HG03469 (cell line): ENCODE data around the gene PDE2A.
A peak's percentile ranks its signal among the peaks of the same experiment; 100 is the strongest.

Experiments
- ATAC-seq: cut with Tn5 transposase; IDR thresholded peaks from one replicate; pipeline ENCODE4 v1.9.1; 2021; ENCODE audit warnings: mild to moderate bottlenecking, moderate library complexity, moderate number of reproducible peaks; ENCODE audit not compliant: unreplicated experiment

The PDE2A gene

GRCh38 chr11:72685560-72686480 lies 11.6 kb upstream of the PDE2A start:
- no peak for ATAC-seq

- ATAC-seq, result no peak
Measured at GRCh38 chr11:72684236-72684912, 10.2 kb upstream of the PDE2A start.

DNA sequence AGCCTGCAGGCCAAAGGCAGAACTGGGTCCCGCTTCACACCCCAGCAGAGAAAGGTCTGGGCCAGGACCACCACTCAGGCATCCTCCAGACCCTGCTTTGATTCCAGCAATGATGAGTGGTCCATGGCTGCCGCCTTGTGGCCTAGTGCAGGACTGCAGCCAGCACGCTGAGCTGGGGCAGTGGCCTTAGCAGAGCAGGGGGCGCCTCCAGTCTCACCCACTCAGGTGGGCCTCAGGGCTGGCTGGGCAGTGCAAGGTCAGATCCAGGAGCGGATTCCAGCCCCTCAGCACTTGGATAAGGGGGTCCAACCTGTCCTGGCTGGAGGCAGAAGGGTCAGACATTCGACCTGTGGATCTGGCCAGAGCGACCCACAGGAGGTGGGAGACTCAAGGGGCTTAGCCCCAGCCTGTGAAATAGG lies 9.6 kb upstream of the PDE2A start:
- ATAC-seq, result no peak

DNA sequence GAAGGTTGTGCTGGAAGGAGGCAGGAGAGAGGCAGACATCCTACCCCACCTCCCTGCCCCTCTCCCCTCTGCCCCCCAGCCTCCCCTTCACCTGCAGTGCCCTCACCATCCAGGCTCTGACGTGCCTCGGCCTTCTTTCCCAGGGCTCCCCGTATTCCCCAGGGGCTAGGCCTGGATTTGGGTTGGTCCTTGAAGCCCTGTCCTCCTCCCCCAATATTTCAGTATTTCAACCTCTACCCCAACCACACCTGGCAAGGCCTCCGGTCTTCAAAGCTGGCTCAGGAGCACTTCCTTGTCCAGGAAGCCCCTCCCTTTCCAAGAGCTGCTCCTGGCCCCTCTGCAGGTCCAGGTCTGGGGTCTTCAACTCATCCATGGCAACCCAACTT lies 8.6 kb upstream of the PDE2A start:
- ATAC-seq, result no peak

DNA sequence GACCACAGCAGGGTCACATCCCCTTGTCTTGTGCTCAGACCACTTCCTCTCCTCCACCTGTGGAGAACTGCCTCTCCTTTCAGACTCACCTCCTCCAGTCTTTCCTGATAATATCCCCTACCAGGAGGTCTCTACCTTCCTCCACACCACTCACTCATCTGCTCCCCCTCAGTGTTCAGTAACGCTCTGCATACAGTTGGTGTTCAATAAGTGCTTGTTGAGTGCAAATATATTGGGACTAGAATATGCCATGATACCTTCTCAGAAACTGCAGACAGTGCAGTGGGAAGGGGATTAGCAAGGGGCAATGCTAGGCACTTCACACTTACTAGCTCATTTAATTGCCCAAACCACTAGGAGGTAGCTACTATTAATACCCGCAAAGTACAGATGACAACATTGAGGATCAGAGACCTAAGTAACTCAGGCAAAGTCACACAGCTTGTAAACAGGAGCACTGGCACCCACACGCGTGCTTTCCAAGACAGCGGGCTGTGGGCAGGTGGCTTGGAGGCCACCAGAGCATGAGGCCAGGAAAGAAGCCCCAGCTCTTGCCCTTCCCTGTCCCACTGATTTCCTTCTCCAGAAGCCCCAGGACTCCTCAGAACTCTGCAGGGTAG lies 8.1 kb upstream of the PDE2A start:
- ATAC-seq, result no peak

DNA sequence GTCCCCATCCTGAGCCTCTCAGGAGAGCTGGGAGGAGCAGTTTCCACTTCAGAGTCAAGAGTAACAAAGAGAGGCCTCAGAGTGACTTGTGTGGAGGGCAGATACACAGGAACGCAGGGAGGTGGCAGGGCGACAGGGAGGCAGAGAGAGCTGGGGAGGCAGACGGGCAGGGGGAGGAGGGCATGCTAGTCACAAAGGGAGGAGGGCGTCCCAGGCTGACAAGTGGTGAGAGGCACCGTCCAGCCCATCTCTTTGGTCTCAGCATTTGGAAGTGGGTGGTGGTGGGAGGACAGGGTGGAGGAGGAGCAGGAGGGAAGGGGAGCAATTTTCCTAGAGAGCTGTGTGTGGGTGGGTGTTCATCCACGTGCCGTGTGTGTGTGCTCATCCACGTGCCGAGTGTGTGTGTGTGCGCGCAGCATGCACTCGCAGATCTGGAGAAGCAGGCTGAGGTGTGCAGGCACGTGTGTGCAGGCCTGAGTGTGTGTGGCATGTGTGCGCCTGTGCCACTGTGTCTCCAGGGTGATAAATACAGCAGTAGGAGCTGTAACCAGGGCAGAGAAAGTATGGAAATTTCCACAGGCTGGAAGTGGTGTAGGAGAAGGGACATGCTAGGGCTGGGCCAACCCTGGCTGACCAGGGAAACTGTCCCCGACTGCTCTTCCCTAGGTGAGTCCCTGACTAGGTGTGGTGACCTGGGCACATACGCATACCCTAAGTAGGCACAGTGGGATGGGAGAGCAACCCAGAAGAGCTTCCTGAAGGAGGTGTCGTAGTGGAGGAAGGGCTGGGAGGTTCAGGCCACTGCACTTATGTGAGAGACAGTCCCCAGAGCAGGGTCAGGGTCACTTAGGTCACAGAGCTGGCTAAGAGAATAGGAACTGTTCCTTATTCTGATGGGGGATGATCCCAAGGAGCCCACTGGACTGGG lies 7.3 kb upstream of the PDE2A start:
- ATAC-seq, result no peak

- no peak for ATAC-seq
Measured at GRCh38 chr11:72680624-72681158, 6.5 kb upstream of the PDE2A start.

DNA sequence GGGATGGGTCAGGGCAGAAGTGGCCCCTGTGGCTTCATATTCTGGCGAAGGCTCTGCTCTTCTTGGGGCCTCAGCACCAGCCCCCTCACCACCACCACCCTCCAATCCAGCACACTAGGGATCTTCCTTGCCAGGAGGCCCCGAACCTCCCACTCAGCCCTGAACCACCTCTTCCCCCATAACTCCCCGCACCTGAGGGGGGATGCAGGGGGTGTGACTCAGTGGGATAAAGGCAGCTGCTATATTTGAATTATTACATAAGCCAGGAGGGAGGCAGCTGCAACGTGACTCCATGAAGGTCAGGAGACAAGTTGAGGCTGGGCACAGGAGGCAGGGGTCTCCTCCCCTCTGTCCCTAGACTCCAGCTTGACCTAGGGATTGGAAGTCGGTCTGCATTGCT lies 5.6 kb upstream of the PDE2A start:
- no peak for ATAC-seq

- ATAC-seq, result no peak
Measured at GRCh38 chr11:72678524-72678923, 4.3 kb upstream of the PDE2A start.

DNA sequence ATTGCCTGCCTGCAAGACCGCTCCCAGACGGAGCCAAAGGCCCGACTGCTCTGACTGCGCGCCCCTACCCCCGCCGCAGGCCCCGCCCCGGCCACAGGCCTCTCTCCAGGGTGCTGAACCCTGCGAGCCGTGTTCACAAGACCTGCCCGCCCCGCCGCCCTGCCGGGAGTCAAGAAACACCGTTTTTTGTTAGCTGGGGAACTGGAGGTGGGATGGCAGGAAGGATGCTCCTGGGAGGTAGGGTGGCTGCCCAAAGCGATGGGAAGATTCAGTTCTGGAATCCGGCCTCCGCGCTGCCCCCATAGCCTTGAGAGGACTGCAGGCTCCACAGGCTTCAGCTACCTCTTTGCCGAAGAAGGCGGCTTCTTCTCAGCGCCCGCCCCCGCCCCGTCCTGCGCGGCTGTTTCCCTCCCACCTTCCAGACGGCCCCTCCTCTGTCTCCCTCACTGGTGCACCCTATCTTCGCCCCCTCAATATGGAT lies 2.7 kb upstream of the PDE2A start:
- ATAC-seq, result no peak

GRCh38 chr11:72675221-72675620 lies 999 bp upstream of the PDE2A start:
- no peak for ATAC-seq

GRCh38 chr11:72673284-72673942 lies 809 bp downstream of the PDE2A start:
- no peak for ATAC-seq

DNA sequence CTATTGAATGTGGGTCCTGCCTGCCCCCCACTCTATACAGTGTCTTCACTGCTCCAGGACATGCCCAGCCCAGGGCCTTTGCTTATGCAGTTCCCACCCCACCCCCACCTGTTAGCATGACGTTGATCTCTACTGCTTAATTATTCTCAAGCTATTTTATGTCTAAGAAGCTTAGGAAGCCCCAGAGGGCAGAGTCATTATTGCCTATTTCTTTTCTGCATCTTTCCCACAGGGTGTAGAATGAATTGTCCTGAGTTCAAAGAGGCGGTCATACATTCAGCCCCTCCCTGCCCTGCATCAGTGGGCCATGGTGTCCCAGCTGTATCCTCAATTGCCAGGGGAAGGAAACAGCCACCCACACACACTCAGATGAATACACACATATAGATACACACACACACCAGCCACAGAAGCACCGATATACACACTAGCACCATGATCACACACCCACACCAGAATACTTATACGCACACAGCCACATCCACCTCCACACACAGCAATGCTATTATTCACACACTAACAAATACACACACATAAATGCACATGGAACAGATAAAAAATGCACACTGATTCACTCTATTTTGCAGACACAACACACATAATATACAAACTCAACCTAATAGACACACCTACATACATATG lies 1.5 kb downstream of the PDE2A start:
- no peak for ATAC-seq

- ATAC-seq, result no peak
Measured at GRCh38 chr11:72671152-72672099, 2.8 kb downstream of the PDE2A start.

- ATAC-seq, result no peak
Measured at GRCh38 chr11:72670041-72670440, 4.2 kb downstream of the PDE2A start.

GRCh38 chr11:72669527-72669926 lies 4.7 kb downstream of the PDE2A start:
- no peak for ATAC-seq

DNA sequence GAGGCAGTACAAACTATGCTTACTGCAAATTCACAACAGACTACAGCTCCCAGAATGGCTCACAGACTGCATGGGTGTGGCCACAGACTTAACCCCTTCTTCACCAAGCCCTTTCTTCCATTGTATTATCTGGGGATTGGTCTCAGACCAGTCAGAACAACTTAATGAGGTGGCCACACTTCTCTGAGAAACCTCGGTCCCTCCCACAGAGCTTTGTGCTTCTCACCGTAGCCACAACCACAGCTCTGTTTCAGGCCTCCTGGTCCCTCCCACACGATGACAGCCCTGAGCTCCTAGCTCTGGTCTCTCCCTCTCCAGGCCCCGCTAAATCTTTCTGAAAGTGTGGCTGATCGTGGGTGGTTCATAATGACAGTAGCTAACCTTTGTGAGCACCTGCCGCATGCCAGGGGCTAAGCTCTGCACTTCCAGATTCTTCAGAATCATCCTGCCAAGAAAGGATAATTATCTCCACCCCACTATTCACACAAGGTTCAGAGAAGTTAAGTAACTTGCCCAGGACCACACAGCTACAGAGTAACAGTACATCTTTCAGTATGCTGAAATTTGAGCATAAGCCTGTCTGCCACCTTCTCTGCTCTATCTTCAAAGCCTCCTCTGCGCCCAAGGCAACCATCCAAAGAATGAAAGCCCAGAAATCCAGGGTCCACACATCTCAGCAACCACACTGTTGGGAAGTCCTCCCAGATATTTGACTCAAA lies 5.4 kb downstream of the PDE2A start:
- peak; percentile 91 for ATAC-seq
